Loucy (cell line): ENCODE data around the gene MYT1.

Source experiments
- H2AFZ ChIP-seq: fragments of 200-600 bp; sonication (generic); 2 replicates; pipeline ENCODE4 v1.6.0; 2016; ENCODE audit warnings: antibody characterized with exemption, mild to moderate bottlenecking, low read length, moderate library complexity
- H3F3A ChIP-seq: fragments of 200-600 bp; 2 replicates; pipeline ENCODE4 v1.6.0; 2016; ENCODE audit warnings: antibody characterized with exemption, low read depth, mild to moderate bottlenecking
- H3K27me3 ChIP-seq: fragments of 200-600 bp; sonication (generic); 2 replicates; pipeline ENCODE4 v1.6.1; 2014; ENCODE audit warnings: low read length, mild to moderate bottlenecking; ENCODE audit not compliant: insufficient read depth, poor library complexity, severe bottlenecking
- H3K36me3 ChIP-seq: fragments of 200-600 bp; sonication (generic); 2 replicates; pipeline ENCODE4 v1.6.1; 2016; ENCODE audit warnings: low read length; ENCODE audit not compliant: insufficient read depth
- H3K4me1 ChIP-seq: fragments of 200-600 bp; sonication (generic); 2 replicates; pipeline ENCODE4 v1.5.1; 2014; ENCODE audit warnings: low read length, mild to moderate bottlenecking; ENCODE audit not compliant: insufficient read depth, poor library complexity, severe bottlenecking
- H3K4me2 ChIP-seq: fragments of 200-600 bp; sonication (generic); 2 replicates; pipeline ENCODE4 v1.6.0; 2014; ENCODE audit warnings: antibody characterized with exemption, low read length, low read depth, mild to moderate bottlenecking; ENCODE audit not compliant: poor library complexity, severe bottlenecking
- H3K4me3 ChIP-seq: fragments of 200-600 bp; sonication (generic); 2 replicates; pipeline ENCODE4 v1.5.1; 2014; ENCODE audit warnings: low read length, mild to moderate bottlenecking, mixed read lengths; ENCODE audit not compliant: poor library complexity, severe bottlenecking
- H3K79me2 ChIP-seq: fragments of 200-600 bp; sonication (generic); 2 replicates; pipeline ENCODE4 v1.6.1; 2014; ENCODE audit warnings: low read length; ENCODE audit not compliant: insufficient read depth
- H3K9ac ChIP-seq: fragments of 200-600 bp; sonication (generic); 2 replicates; pipeline ENCODE4 v1.6.0; 2014; ENCODE audit warnings: mild to moderate bottlenecking, low read depth, low read length, moderate library complexity; ENCODE audit not compliant: poor library complexity, severe bottlenecking
- H3K9me2 ChIP-seq: fragments of 200-600 bp; sonication (generic); replicated peaks from 2 replicates; pipeline ENCODE4 v1.6.1; 2016; ENCODE audit warnings: low read depth, low read length, mixed read lengths
- H3K9me3 ChIP-seq: fragments of 200-600 bp; sonication (generic); 2 replicates; pipeline ENCODE4 v1.6.1; 2014; ENCODE audit warnings: mild to moderate bottlenecking, antibody characterized with exemption, low read length, low read depth; ENCODE audit not compliant: insufficient read depth
- H4K20me1 ChIP-seq: fragments of 200-600 bp; sonication (generic); 2 replicates; pipeline ENCODE4 v1.6.0; 2014; ENCODE audit warnings: antibody characterized with exemption, low read length, mild to moderate bottlenecking; ENCODE audit not compliant: insufficient read depth, poor library complexity, severe bottlenecking
- CTCF ChIP-seq: fragments of 200-600 bp; sonication (generic); conservative IDR thresholded peaks from 2 replicates; pipeline ENCODE4 v1.5.1; 2014; ENCODE audit warnings: mild to moderate bottlenecking, antibody characterized with exemption, low read length
- EZH2phosphoT487 ChIP-seq: fragments of 200-600 bp; IDR thresholded peaks from 2 replicates; pipeline ENCODE4 v1.6.1; 2018; ENCODE audit warnings: antibody characterized with exemption, mild to moderate bottlenecking, moderate library complexity, borderline replicate concordance

MYT1 gene

GRCh38 chr20:64149141-64149540 lies 15.1 kb upstream of the MYT1 start:
- Histone ChIP-seq H3K9ac (no peak overlapping the region), H3K27me3 (no peaks in the 10 kb centered on the region), H3K79me2 (no peaks in the 10 kb centered on the region), H3K4me2 (no peak overlapping the region), H3K4me3 (no peak overlapping the region), H3F3A (no peaks in the 10 kb centered on the region; the same call in 1 of the 2 replicates), H3K36me3 (no peaks in the 10 kb centered on the region), H3K9me3 (peaks cover 47% of the 10 kb centered on the region; the same call in 1 of the 2 replicates), H3K9me2 (no peaks in the 10 kb centered on the region), H3K4me1 (no peaks in the 10 kb centered on the region), H4K20me1 (no peaks in the 10 kb centered on the region), H2AFZ (no peak overlapping the region)
- TF ChIP-seq EZH2phosphoT487 (no peak), CTCF (no peak)

- Histone ChIP-seq H3K27me3 (no peaks in the 10 kb centered on the region), H3K9me3 (peaks cover 39% of the 10 kb centered on the region; the same call in 1 of the 2 replicates), H3K9me2 (no peaks in the 10 kb centered on the region), H3K9ac (no peak overlapping the region), H3F3A (no peaks in the 10 kb centered on the region; the same call in 1 of the 2 replicates), H3K4me2 (no peak overlapping the region), H2AFZ (no peak overlapping the region), H3K4me3 (no peak overlapping the region), H3K36me3 (no peaks in the 10 kb centered on the region), H4K20me1 (no peaks in the 10 kb centered on the region), H3K79me2 (no peaks in the 10 kb centered on the region), H3K4me1 (no peaks in the 10 kb centered on the region)
- no peak for TF ChIP-seq CTCF
- no peak for TF ChIP-seq EZH2phosphoT487
Observed at GRCh38 chr20:64149809-64150560, 14.3 kb upstream of the MYT1 start.

GRCh38 chr20:64150756-64151632 lies 13.3 kb upstream of the MYT1 start:
- no peaks in the 10 kb centered on the region for H4K20me1 ChIP-seq
- H2AFZ ChIP-seq = no peak overlapping the region
- no peaks in the 10 kb centered on the region for H3K36me3 ChIP-seq
- H3K27me3 ChIP-seq = no peaks in the 10 kb centered on the region
- no peak overlapping the region for H3K4me2 ChIP-seq
- no peaks in the 10 kb centered on the region for H3K9me2 ChIP-seq
- no peak overlapping the region for H3K4me3 ChIP-seq
- no peaks in the 10 kb centered on the region for H3K79me2 ChIP-seq
- H3F3A ChIP-seq = no peaks in the 10 kb centered on the region; the same call in 1 of the 2 replicates
- no peak overlapping the region for H3K9ac ChIP-seq
- no peak for TF ChIP-seq EZH2phosphoT487
- TF ChIP-seq CTCF = no peak
- no peaks in the 10 kb centered on the region for H3K4me1 ChIP-seq
- H3K9me3 ChIP-seq = peaks cover 30% of the 10 kb centered on the region; the same call in 1 of the 2 replicates
